PC-3 (cell line): ENCODE measurements around the gene SUB1.

Experiments used
- CTCF ChIP-seq: fragments of 300-600 bp; sonication (generic); conservative IDR thresholded peaks from 2 replicates; pipeline ENCODE4 v1.5.1; 2017; ENCODE audit warnings: antibody characterized with exemption, low read depth, mild to moderate bottlenecking, low read length
- EZH2 ChIP-seq: fragments of 300-600 bp; sonication (generic); IDR thresholded peaks from one replicate; pipeline ENCODE4 v1.6.1; 2017; ENCODE audit warnings: antibody characterized with exemption, mild to moderate bottlenecking, low read length; ENCODE audit not compliant: unreplicated experiment
- EZH2phosphoT487 ChIP-seq: fragments of 300-600 bp; sonication (generic); IDR thresholded peaks from 2 replicates; pipeline ENCODE4 v1.6.1; 2018; ENCODE audit warnings: mild to moderate bottlenecking, antibody characterized with exemption, low read length, borderline replicate concordance

GRCh38 chr5:32602906-32603305 is 17.5 kb downstream of the SUB1 start:
- TF ChIP-seq CTCF = no peak
- TF ChIP-seq EZH2 = no peak
- no peak for TF ChIP-seq EZH2phosphoT487
